Type B pancreatic cell (in vitro differentiated cells): ENCODE results near the gene MED27. TPM values are rescaled to one million over a fixed set of nuclear protein-coding genes. Genes with fewer than 3 reads are reported as not detected.

ENCODE experiments used
- DNase-seq: peaks from one replicate; pipeline ENCODE4 v3.0.0; 2021; ENCODE audit warnings: mixed read lengths; ENCODE audit not compliant: unreplicated experiment; ENCODE audit errors: extremely low spot score
- H3K27ac Mint-ChIP-seq: 2 replicates; pipeline ENCODE4 v1.8.0; 2021; ENCODE audit warnings: mild to moderate bottlenecking, mixed read lengths
- H3K27me3 Mint-ChIP-seq: 2 replicates; pipeline ENCODE4 v1.8.0; 2021; ENCODE audit warnings: mixed read lengths
- H3K36me3 Mint-ChIP-seq: 2 replicates; pipeline ENCODE4 v1.8.0; 2021; ENCODE audit warnings: mixed read lengths
- H3K4me1 Mint-ChIP-seq: one replicate; pipeline ENCODE4 v1.8.0; 2021; ENCODE audit warnings: mixed read lengths; ENCODE audit not compliant: unreplicated experiment
- H3K4me3 Mint-ChIP-seq: 2 replicates; pipeline ENCODE4 v1.8.0; 2021; ENCODE audit warnings: mild to moderate bottlenecking, mixed read lengths
- H3K9me3 Mint-ChIP-seq: 2 replicates; pipeline ENCODE4 v1.8.0; 2021; ENCODE audit warnings: mixed read lengths
- CTCF ChIP-seq: fragments of 200-600 bp; sonication (generic); conservative IDR thresholded peaks from 2 replicates; pipeline ENCODE4 v1.5.0; 2021; ENCODE audit warnings: antibody characterized with exemption, mild to moderate bottlenecking
- total RNA-seq: library from RNA; stranded (reverse); gene quantifications from 2 replicates; pipeline ENCODE4 v1.2.1, GENCODE V29; 2021; ENCODE audit warnings: low replicate concordance

MED27 gene
- total RNA-seq, 1 donor from 2014 or later: 21.7 TPM

- H3K4me3 Mint-ChIP-seq: no peak overlapping the region
- no peak for TF ChIP-seq CTCF
- DNase-seq: no peak
Measured at GRCh38 chr9:131889437-131890251, 190.0 kb downstream of the MED27 start.

GRCh38 chr9:131888923-131889322 lies 190.7 kb downstream of the MED27 start:
- Mint-ChIP-seq H3K27me3 (no peaks in the 10 kb centered on the region), H3K4me3 (no peak overlapping the region), H3K9me3 (no peaks in the 10 kb centered on the region), H3K4me1 (peaks cover 41% of the 10 kb centered on the region), H3K27ac (no peak overlapping the region), H3K36me3 (peaks cover 14% of the 10 kb centered on the region)
- no peak for TF ChIP-seq CTCF
- no peak for DNase-seq

More at GRCh38 chr9:131889437-131890251, 190.0 kb downstream of the MED27 start:
- no peak overlapping the region for H3K27ac Mint-ChIP-seq
- H3K27me3 Mint-ChIP-seq: no peaks in the 10 kb centered on the region
- H3K9me3 Mint-ChIP-seq: no peaks in the 10 kb centered on the region
- peaks cover 41% of the 10 kb centered on the region for H3K4me1 Mint-ChIP-seq
- peaks cover 14% of the 10 kb centered on the region for H3K36me3 Mint-ChIP-seq

- peaks cover 41% of the 10 kb centered on the region for H3K4me1 Mint-ChIP-seq
- no peak overlapping the region for H3K4me3 Mint-ChIP-seq
- H3K27me3 Mint-ChIP-seq: no peaks in the 10 kb centered on the region
- H3K27ac Mint-ChIP-seq: no peak overlapping the region
- DNase-seq: no peak
- no peaks in the 10 kb centered on the region for H3K9me3 Mint-ChIP-seq
- no peak for TF ChIP-seq CTCF
- H3K36me3 Mint-ChIP-seq: peaks cover 14% of the 10 kb centered on the region
Measured at GRCh38 chr9:131887680-131888079, 192.0 kb downstream of the MED27 start.

- DNase-seq: no peak
- Mint-ChIP-seq H3K4me3 (no peak overlapping the region), H3K27me3 (no peaks in the 10 kb centered on the region), H3K27ac (no peak overlapping the region), H3K4me1 (peaks cover 38% of the 10 kb centered on the region), H3K36me3 (peaks cover 10% of the 10 kb centered on the region), H3K9me3 (no peaks in the 10 kb centered on the region)
- TF ChIP-seq CTCF: no peak
Measured at GRCh38 chr9:131886826-131887225, 192.8 kb downstream of the MED27 start.

- Mint-ChIP-seq H3K36me3 (no peaks in the 10 kb centered on the region), H3K9me3 (no peaks in the 10 kb centered on the region), H3K27ac (no peak overlapping the region), H3K4me3 (no peak overlapping the region), H3K27me3 (no peaks in the 10 kb centered on the region), H3K4me1 (peaks cover 29% of the 10 kb centered on the region)
- no peak for DNase-seq
- TF ChIP-seq CTCF: no peak
Measured at GRCh38 chr9:131885144-131885609, 194.5 kb downstream of the MED27 start.
